ENCODE data around the gene DGKE. TPM values are rescaled to one million over a fixed set of nuclear protein-coding genes. Genes with fewer than 3 reads are reported as not detected.

Gene DGKE
- total RNA-seq, 1 donor = 7.8 TPM

DNA sequence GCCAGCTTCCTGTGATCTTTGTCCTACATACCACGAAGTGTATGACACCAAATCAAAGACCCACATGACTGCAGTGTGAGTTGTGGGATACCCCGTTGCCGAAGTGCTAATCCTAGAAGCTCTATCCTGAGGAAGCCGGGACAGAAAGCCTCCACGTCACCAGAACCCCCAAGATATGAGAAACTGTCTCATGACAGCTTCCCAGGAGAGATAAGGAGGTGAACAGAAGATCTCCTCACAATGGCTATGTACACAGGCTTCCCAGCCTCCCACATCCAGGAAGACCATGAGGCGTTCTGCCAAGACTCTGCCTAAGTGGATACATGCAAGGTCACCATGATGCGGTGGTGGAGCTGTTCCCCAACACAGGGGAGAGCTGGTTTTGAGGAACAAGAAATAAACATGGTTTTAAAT is 42.8 kb downstream of the DGKE start:
- DNase-seq (ENCODE audit: low read depth) = no peak
- no peak overlapping the region for H3K4me3 ChIP-seq (ENCODE audit: low read depth, low read length)
- TF ChIP-seq, protein P1, sequence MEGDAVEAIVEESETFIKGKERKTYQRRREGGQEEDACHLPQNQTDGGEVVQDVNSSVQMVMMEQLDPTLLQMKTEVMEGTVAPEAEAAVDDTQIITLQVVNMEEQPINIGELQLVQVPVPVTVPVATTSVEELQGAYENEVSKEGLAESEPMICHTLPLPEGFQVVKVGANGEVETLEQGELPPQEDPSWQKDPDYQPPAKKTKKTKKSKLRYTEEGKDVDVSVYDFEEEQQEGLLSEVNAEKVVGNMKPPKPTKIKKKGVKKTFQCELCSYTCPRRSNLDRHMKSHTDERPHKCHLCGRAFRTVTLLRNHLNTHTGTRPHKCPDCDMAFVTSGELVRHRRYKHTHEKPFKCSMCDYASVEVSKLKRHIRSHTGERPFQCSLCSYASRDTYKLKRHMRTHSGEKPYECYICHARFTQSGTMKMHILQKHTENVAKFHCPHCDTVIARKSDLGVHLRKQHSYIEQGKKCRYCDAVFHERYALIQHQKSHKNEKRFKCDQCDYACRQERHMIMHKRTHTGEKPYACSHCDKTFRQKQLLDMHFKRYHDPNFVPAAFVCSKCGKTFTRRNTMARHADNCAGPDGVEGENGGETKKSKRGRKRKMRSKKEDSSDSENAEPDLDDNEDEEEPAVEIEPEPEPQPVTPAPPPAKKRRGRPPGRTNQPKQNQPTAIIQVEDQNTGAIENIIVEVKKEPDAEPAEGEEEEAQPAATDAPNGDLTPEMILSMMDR (IDR thresholded peaks at IDR 0.05; ENCODE audit: insufficient read depth, low read length) = no peak

DNA sequence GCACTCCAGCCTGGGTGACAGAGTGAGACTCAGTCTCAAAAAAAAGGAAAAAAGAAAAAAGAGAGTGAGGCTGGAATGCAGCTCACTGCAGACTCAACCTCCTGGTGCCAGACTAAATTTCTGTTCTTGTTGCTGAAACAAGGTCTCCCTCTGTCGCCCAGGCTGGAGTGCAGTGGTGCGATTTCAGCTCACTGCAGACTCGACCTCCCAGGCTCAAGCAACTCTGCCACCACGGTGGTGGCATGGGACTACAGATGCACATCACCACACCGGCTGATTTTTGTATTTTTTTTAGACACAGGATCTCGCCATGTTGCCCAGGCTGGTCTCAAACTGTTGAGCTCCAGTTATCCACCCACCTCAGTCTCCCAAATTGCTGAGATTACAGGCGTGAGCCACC is 45.3 kb downstream of the DGKE start:
- TF ChIP-seq, protein P1 (IDR thresholded peaks at IDR 0.05; ENCODE audit: insufficient read depth, low read length) = no peak
- no peak overlapping the region for H3K4me3 ChIP-seq (ENCODE audit: low read depth, low read length)
- DNase-seq (ENCODE audit: low read depth) = no peak

DNA sequence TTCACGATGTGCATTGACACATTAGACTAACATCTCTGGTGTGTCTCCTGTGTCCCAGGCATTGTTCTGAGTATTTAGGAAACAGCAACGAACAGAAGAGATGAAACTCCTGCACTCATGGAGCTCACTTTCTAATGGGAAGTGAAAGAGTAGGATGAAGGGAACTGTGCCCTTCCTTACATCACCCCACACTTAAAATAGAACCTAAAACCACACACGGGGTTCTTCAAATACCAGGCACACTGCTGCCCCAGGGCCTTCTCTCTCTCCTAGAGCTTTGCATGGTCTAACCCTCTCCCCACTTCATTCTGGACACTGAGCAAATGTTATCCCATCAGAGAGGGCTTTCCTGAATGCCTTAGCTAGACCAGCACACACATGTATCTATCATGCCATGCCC is 46.2 kb downstream of the DGKE start:
- no peak for DNase-seq (ENCODE audit: low read depth)
- no peak overlapping the region for H3K4me3 ChIP-seq (ENCODE audit: low read depth, low read length)
- TF ChIP-seq, protein P1 (IDR thresholded peaks at IDR 0.05; ENCODE audit: insufficient read depth, low read length) = no peak

DNA sequence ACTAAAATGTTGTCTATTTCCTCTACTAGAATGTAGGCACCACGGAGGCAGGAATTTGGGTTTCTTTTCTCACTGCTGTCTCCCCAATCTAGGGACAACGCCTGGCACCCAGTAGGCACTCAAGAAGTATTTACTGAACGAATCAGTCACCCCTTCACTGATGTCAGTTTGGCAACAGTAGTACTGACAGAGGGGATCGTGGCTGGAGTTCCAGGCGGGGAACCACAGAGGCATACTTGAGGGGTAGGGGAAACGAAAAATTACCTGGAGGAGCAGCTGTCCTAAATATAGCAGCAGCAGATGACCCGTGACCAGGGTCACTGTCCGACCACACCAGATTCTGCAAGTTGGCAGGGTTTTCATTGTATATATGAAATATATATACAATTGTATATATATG is 46.6 kb downstream of the DGKE start:
- TF ChIP-seq, protein P1 (IDR thresholded peaks at IDR 0.05; ENCODE audit: insufficient read depth, low read length) = no peak
- DNase-seq (ENCODE audit: low read depth) = no peak
- no peak overlapping the region for H3K4me3 ChIP-seq (ENCODE audit: low read depth, low read length)

DNA sequence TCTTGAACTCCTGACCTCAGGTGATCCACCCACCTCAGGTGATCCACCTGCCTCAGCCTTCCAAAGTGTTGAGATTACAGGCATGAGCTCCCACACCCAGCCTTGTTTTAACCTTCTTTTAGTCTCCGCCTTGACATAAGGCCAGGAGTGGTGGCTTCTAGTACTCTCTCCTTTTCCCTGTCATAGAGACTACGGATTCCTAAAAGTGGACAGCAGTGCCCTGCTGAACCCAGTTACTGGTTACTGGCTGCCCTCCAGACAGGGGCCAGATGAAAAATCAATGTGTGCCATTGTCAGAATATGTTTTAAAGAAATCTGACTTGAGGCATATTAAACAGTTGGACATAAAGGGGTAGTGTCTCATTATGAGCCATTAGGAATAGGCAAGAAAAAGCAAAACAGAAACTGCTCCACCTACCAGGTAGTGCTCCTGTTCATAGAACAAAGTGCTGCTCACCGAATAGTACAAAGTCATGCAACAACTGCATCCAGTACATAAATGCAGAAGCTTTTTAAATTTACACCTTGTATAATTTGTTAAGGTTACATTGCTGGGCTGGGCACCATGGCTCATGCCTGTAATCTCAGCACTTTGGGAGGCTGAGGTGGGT is 47.8 kb downstream of the DGKE start:
- TF ChIP-seq, protein P1 (IDR thresholded peaks at IDR 0.05; ENCODE audit: insufficient read depth, low read length) = no peak
- no peak for DNase-seq (ENCODE audit: low read depth)
- H3K4me3 ChIP-seq (ENCODE audit: low read depth, low read length) = no peak overlapping the region

DNA sequence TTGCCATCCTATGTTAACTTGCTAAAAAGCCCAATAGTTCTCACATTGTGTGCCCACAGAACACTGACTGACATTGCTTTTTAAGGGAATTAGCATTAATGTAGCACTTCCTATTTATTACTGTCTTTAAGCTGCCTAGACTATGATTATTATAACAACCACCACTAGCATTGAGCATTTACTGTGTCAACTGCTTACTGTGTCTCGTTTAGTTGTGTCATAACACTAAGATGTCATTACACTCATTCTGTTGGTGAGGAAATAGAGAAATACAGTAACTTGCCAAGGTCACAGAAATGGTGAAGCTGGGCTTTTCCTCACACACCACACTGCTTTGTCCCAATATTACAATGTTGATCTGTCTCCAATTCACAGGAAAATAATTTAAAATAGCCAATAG is 49.7 kb downstream of the DGKE start:
- no peak overlapping the region for H3K4me3 ChIP-seq (ENCODE audit: low read depth, low read length)
- no peak for DNase-seq (ENCODE audit: low read depth)
- TF ChIP-seq, protein P1 (IDR thresholded peaks at IDR 0.05; ENCODE audit: insufficient read depth, low read length) = no peak

Data from fibroblast of the aortic adventitia (primary cell).